GM21390 (cell line): ENCODE results near the gene HHATL.

Experiments used
- ATAC-seq: cut with Tn5 transposase; IDR thresholded peaks from one replicate; pipeline ENCODE4 v1.9.1; 2021; ENCODE audit not compliant: unreplicated experiment

The HHATL gene

DNA sequence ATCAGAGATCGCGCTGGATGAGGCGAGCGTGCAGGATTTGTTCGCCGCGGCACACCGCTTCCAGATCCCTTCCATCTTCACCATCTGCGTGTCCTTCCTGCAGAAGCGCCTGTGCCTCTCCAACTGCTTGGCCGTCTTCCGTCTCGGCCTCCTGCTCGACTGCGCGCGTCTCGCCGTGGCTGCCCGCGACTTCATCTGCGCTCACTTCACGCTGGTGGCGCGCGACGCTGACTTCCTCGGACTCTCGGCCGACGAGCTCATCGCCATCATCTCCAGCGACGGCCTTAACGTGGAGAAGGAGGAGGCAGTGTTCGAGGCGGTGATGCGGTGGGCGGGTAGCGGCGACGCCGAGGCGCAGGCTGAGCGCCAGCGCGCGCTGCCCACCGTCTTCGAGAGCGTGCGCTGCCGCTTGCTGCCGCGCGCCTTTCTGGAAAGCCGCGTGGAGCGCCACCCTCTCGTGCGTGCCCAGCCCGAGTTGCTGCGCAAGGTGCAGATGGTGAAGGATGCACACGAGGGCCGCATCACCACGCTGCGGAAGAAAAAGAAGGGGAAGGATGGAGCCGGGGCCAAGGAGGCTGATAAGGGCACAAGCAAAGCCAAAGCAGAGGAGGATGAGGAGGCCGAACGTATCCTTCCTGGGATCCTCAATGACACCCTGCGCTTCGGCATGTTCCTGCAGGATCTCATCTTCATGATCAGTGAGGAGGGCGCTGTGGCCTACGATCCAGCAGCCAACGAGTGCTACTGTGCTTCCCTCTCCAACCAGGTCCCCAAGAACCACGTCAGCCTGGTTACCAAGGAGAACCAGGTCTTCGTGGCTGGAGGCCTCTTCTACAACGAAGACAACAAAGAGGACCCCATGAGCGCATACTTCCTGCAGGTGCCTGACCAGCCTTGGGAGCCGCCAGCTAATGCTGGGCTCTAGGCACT, 16.4 kb downstream of the HHATL start:
- ATAC-seq: no peak

DNA sequence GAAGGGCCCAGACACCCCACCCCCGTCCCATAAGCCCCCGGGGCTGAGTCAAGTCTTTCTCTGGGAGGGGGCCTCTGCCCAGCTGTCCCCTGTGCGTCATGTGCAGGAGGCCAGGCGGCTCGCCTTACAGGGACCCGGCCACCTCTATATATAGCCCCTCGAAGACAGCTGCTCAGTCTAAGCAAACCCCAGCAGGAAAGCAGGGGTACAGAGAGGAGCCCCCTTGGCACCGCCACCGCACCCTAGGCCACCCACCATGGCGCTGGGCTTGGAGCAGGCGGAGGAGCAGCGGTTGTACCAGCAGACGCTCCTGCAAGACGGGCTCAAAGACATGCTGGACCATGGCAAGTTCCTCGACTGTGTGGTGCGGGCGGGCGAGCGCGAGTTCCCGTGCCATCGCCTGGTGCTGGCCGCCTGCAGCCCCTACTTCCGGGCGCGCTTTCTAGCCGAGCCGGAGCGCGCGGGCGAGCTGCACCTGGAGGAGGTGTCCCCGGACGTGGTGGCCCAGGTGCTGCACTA, 17.2 kb downstream of the HHATL start, which contains the start of gene KLHL40:
KLHL40 (plus strand) TSS at position 175 of the 519 bp plus-strand sequence; CDS start at position 257, 82 bp downstream.
- no peak for ATAC-seq

DNA sequence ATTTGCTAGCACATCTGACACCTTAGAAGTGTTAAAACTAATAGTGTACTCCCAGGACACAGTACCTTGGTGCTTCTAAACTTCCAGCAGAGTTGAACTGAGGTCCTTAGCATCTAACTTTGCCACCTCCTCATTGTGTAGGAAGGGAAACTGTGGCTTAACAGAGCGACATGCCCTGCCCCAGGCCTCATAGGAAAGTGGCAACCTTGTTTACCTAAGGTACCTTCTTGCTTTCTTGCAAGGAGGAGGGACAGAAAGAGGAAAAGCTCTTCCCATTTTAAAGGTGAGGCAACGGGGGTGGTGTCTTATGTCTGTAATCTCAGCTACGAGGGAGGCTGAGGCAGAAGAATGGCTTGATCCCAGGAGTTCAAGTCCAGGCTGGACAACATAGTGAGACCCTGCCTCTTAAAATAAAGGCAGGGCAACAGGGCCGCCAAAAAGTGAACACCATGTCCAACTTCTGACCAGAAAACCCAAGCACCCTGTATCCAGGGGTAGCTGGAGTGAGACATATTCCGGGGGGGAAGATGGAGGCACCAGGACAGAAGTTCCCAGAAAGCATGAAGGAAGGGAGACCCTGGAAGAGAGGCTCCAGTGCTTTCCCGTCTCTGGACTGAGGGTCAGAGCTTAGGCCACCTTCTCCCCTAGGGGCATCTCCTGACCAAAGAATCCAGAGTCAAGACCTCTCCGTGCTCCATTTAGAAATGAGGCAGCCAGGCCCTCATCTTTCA, 17.8 kb downstream of the HHATL start:
- no peak for ATAC-seq

DNA sequence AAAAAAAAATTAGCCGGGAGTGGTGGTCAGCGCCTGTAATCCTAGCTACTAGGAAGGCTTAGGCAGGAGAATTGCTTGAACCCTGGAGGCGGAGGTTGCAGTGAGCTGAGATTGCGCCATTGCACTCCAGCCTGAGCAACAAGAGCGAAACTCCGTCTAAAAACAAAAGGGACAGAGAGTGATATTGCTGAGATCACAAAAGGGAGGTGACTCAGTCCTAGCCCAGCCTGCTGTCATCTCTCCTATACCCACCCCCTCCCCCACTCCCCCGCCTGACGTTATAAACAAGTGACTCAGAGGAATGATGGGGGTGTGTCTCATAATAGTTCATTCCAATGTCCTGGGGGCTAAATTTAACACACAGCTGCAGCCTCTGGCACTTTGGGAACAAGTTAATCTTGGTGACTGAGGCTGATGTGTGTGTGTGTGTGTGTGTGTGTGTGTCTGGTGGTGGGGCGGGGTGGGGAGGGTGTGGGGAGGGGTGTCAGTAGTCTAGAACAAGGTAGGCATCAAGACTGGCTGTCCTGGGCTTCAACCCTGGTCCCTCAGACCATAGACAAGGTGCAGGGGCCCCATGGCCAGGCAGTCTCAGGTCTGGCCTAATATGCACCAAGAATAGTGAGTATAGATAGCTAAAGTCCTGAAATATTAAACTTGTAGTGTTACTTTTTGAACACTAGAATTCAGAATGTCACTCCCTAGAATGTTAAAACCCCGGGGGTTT, 18.6 kb downstream of the HHATL start:
- no peak for ATAC-seq

DNA sequence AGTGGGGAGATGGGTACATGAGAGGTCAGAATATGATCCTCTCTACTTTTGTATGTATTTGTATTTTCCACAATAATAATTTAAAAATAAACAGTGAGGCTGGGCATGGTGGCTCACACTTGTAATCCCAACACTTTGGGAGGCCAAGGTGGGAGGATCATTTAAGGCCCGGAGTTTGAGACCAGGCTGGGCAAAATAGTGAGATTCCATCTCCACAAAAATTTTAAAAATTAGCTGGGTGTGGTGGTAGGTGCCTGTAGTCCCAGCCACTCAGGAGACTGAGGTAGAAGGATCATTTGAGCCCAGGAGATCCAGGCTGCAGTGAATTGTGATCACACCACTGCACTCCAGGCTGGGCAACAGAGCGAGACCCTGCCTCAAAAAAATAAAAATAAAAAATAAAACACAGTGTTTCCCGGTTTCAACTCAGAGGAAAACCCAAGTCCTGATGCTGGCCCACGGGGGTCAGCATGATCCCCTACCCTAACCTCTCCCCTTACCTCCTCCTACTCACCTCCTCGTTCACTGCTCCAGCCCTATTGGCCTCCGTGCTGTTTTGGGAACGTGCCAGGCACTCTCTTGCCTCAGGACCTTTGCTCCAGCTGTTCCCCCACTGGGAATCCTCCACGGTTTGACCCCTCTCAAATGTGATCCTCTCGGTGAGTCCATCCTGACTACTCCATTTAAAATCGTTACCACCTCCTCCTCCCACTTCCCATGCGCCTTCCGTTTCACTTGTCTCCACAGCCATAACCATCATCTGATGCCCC, 20.1 kb downstream of the HHATL start:
- no peak for ATAC-seq

DNA sequence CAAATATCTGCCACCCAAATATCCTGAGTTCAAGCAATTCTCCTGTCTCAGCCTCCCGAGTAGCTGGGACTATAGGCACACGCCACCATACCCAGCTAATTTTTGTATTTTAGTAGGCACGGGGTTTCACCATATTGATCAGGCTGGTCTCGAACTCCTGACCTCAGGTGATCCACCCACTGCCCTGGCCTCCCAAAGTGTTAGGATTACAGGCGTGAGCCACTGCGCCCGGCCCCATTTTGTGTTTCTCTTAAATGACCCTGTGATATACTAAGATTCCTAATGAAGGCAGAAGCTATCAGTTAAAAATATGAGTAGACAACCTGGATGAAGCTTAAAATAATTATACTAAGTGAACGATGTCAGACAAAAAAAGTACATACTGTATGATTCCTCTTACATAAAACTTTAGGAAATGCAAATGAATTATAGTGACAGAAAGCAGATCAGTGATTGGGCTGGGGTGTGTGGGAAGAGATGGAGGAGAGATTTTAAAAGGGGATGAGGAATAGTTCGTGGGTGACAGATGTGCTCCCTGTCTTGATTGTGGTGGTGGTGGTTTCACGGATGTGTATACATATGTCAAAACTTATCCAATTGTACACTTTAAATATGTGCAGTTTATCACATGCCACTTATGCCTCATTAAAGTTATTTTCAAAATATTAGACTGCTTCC, 21.1 kb downstream of the HHATL start:
- ATAC-seq: no peak

DNA sequence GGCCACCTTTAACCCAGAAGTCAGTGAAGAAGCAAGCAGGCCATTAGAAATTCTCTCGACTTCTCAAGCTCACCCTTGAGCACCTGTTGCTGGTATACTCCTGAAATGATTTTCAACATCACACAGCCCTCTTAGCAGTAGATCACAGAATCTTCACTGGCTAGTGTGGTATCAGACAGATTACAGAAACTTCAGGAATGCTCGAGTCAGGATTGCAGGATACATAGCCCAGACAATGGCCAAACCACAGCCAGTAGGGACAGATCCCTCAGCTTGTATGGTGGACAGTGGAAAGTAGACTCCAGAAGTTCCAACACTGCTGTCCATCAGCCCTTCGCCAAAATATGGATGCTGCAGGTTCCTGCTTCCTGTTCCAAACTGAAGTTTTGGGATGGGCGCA, 21.8 kb downstream of the HHATL start:
- ATAC-seq: no peak

DNA sequence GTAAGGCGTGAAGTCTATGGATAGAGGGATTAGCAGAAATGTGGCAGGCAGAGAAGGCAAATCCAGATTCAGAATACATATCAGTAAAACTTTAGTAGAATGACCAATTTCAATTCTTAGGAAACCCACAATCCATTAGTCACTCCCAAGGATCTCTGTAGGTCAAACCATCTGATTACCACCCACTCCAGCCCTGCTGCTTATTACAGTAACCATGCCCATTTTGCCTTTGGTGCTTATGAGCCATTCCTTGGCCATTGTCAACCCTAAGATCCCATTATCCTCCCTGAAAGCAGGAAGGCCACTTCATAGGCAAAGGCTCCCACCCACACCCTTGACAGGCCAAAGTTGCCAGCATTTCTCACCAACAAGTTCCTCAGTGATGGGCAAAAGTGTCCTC, 22.3 kb downstream of the HHATL start:
- no peak for ATAC-seq

DNA sequence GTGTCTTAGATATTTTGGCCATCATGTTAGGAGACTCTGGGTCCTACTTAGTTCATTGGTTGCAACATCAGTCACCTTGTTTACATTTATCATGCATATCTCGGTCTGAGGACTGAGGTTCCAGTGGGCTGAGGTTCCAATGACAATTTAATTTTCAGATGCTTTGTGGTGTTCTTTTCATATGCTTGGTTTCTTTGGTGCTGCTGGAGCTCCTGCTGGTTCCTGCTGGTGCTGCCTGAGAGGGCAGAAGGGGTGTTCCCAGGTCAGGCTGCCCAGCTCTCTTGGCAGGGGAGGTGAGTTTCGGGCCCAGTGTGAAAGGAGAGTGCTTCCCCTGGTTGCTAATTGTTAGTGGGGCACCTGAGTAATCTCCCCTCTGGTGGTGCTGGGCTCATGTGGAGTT, 24.2 kb downstream of the HHATL start:
- ATAC-seq: no peak

DNA sequence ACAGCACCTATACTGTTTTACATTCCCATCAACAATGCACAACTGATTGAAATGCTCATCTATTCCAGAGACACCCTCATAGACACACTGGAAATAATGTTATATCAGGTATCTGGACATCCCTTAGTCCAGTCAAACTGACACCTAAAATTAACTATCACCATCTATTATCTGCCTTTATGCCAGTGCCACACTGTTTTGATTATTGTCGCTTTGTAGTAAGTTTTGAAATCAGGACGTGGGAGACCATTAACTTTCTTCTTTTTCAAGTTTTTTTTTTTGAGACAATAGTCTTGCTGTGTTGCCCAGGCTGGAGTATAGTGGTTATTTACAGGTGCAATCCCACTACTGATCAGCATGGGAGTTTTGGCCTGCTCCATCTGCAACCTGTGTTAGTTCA, 26.7 kb downstream of the HHATL start:
- ATAC-seq: no peak

DNA sequence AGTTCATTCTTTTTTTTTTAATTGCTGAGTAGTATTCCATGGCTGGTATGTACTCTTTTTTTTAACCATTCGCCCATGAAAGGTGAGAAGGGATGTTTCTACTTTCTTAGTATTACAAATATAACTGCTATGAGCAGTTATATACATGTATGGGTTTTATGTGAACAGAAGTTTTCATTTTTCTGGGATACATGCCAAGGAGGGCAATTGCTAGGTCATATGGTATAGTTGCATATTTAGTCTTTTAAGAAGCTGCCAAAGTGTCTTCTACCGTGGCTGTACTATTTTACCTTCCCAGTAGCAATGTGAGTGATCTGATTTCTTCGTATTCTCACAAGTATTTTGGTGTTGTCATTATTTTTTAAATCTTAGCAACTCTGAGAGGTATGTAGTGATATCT, 28.5 kb downstream of the HHATL start:
- ATAC-seq: no peak

DNA sequence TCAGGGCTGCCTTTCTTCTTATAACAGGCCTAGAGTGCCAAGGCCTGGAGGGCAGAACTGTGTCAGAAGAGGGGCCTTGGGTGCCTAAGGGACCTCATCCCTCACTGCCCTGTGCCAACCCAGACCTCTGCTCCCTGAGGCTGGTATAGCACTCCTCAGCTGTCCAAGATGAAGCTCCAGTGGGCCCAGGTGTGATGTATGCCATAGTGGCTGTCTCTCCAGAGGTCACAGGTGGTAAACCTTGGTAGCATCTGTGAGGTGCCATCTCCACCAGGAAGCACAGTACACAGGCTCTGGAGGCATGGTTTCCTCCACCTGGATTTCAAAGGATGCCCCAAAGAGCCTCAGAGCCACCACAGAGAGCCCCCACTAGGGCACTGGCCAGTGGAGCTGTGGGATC, 29.5 kb downstream of the HHATL start:
- ATAC-seq: no peak

DNA sequence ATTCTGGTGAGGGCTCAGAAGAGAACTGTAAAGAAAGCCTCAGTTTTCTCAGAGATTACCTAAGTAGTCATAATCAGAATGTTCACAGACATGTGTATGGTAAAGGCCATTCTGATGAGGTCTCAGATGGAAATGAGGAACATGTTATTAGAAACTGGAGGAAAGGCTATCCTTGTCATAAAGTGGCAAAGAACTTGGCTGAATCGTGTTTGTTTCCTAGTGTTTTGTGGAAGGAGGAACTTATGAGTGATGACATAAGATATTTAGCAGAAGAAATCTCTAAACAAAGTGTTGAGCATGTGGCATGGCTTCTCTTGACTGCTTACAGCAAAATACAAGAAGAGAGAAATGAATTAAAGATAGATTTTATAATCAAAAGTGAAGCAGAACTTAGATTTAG, 30.1 kb downstream of the HHATL start:
- ATAC-seq: no peak

DNA sequence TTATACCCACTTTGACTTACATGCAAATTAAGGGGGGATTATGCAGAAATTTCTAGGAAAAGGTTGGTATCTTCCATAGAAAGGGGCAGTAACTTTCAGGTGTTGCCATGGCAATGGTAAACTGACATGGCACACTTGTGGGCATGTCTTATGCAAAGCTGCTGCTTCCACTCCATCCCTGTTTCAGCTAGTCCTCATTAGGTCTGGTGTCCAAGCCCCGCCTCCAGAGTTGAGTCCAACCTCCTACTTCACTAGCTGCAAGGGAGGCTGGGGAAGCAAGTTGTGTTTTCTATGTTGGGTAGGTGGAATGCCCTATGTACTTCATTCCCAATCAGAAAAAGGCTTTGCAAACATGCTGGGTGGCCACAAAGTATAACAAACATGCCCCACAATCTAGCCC, 31.9 kb downstream of the HHATL start:
- ATAC-seq: no peak

DNA sequence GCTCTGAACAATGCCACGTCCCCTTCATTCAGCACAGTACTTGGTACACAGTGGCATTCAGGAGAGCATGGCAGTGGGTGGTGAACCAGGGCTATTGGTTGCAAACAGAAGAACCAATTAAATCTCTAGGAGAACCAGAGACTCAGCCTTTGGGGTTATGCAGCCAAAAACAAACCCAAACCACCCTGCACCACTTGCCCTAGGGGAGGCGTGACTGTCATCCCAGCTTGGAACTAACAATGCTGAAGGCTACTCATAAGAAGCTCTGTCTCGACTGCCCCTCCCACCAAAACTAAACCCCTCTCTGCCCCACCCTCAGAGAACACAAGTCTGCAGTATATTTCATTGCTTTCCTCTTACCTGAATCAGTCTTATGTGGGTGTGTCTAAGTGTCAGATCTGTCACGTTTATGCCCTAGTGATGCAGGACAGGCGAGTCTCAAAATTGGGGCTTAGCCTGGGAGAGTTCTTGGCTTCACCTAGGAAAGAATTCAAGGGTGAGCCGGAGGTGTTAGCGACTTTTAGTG, 32.5 kb downstream of the HHATL start:
- ATAC-seq: no peak

DNA sequence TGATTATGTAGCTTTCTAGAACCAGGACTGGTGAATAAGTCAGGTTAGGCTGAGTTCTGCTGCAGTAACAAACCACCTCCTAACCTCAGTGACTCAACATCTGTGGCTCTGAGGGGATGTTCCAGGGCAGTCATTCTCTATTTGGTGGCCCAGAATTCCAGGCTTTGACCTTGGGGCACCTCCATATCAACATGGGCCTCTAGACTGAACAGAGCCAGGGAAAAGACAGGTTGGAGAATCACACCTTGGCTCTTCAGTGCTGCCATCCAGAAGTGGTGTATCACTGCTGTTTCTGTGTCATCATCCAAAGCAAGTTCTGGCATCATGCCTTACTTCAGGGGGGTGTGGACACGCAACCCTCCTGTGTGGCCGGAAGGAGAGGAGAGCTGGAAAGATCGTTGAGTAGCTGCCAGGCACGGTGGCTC, 33.8 kb downstream of the HHATL start:
- no peak for ATAC-seq

DNA sequence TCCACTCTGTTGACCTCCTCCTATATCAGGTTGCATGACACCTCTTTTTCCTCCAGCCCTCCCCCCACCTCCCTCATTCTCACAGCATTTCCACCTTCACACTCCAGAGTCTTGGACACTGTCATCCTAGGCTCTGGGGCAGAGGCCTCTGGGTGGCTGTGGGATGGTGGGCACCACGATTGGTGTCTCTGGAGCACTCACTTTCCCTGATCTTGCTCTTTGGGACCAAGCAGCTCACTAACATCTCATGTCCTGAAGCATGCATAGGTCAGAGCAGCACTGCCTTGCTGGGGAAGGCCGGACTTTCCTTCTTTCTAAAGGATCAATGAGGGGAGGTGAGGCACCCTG, 34.2 kb downstream of the HHATL start:
- no peak for ATAC-seq

DNA sequence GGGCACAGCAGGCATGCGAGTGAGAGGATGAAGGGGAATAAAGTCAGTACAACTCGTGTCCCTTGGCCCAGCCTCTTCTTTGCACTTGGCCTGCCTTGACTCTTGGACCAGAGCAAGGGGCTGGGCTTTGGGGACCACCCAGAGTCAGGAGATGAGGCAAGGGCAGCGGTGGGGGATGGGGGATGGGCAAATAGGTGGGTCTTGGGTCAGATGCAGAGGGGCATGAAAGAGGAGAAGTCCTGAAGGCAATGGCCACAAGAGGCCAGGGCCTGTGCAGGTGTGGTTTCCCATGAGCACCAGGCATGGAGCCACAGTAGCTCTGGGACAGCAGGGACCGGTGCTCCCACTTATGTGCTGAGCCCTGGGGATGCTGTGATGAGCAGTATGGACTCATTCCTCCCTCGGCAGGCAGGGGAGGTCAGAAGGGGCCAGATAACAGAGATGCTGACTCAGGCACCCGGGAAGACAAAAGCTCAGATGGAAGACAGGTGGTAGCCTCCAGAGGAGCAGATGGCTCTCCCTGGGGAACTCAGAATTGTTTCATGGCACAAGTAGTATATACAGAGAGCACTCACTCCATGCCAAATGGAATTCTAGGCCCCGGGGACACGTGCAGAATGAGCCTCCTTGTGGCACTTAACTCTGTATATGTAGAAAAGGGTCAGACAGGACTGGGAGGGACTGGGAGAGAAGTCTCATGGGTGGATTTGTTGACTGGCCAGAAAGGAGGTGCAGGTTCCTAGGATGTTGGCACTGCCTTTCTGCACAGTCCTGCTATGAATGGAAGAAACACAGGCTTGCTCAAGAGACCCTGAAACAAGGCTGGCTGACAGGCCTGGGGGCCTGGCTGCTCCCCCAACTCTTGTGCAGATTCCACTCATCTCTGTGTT, 34.8 kb downstream of the HHATL start:
- ATAC-seq: no peak

DNA sequence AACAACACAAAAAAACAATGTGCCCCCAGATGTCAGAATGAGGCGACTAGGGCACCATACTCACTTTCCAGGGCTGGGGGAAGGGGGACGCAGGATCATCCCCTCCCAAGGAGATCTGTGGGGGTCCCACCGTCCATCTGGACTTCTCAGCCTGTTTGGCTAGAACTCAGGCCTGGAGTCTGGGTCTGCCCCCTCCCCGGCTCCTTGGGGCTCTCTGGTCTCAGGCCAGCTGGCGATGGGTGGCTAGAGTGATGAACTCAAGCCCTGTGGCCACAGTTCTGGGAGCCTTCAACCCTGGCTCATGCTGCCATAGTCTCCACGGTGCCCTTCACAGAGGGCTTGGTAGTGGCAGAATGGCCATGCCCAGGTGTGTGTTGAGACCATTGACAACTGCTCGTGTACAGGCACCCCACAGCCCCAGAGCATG, 35.5 kb downstream of the HHATL start:
- ATAC-seq: no peak
